Measurements from ENCODE around the gene MAGI3.

- TF ChIP-seq KLF17 (tag by site-specific recombination; IDR thresholded peaks at IDR 0.05) (no peak), MZF1 (tag by site-specific recombination; IDR thresholded peaks at IDR 0.05; ENCODE audit: borderline replicate concordance) (no peak), ZNF138 (tag by site-specific recombination; IDR thresholded peaks at IDR 0.05; ENCODE audit: borderline replicate concordance) (no peak), ZNF26 (tag by site-specific recombination; IDR thresholded peaks at IDR 0.05) (no peak), CTCF (tag by site-specific recombination; IDR thresholded peaks at IDR 0.05) (no peak), ZNF704 (tag by site-specific recombination; IDR thresholded peaks at IDR 0.05) (no peak), ZNF221 (tag by site-specific recombination; IDR thresholded peaks at IDR 0.05; ENCODE audit: borderline replicate concordance) (no peak), ZNF660 (tag by site-specific recombination; IDR thresholded peaks at IDR 0.05) (no peak), YY1 (tag by site-specific recombination; IDR thresholded peaks at IDR 0.05) (no peak), REST (tag by site-specific recombination; IDR thresholded peaks at IDR 0.05) (no peak)
Observed at GRCh38 chr1:113438505-113439276, 48.4 kb downstream of the MAGI3 start.
